Right cardiac atrium (tissue), 5 donors: ENCODE measurements around the gene KMT2C. TPM values are rescaled to one million over a fixed set of nuclear protein-coding genes. Genes with fewer than 3 reads are reported as not detected.
"Not testable (repeated sequence)": the region's sequence is repeated elsewhere in the genome, so short reads cannot be mapped to it uniquely, and the experiment has no call there.

ENCODE experiments used
- ATAC-seq, 2 donors: fragments of 200-7000 bp; cut with Tn5 transposase; one replicate each; pipeline versions ENCODE4 v1.8.0 to v1.9.1; 2020; ENCODE audit warnings: moderate library complexity in 2 of 2, mild to moderate bottlenecking in 1 of 2
- DNase-seq, 3 donors: peaks; one replicate each; pipeline ENCODE4 v3.0.0-alpha.2; 2020
- H3K27ac ChIP-seq: one replicate; pipeline ENCODE4 v1.5.1; 2013; ENCODE audit warnings: mild to moderate bottlenecking, low read length, control low read depth, moderate library complexity
- H3K27me3 ChIP-seq: one replicate; pipeline ENCODE4 v1.6.1; 2013; ENCODE audit not compliant: control insufficient read depth, insufficient read depth
- H3K4me1 ChIP-seq: one replicate; pipeline ENCODE4 v1.6.1; 2013; ENCODE audit warnings: low read length; ENCODE audit not compliant: control insufficient read depth, insufficient read depth
- H3K4me3 ChIP-seq: one replicate; pipeline ENCODE4 v1.5.1; 2013; ENCODE audit warnings: low read length, control low read depth
- H3K9me3 ChIP-seq: one replicate; pipeline ENCODE4 v1.6.1; 2013; ENCODE audit warnings: low read length; ENCODE audit not compliant: control insufficient read depth
- WGBS: extraction: QIAGEN DNeasy Blood & Tissue Kit; methylation state at CpG from one replicate; pipeline ENCODE4 v1.1.7; 2013; 5-methylcytosine and 5-hydroxymethylcytosine counted together
- intact Hi-C, 4 donors: fragments of 100-400 bp; cut with DNase I; formaldehyde crosslinking; loops; one replicate each; pipeline versions ENCODE4 v1.11.0 to v1.14.0; 2022 to 2023
- polyA plus RNA-seq: library from polyadenylated mRNA; stranded (reverse); fragments of 200-250 nt; gene quantifications from one replicate; pipeline ENCODE4 v1.2.3, GENCODE V29; 2013
- total RNA-seq, 4 donors: library from RNA; stranded (reverse); fragmentation: NEBNext Ultra II Directional; extraction: Animal tissue kit (Norgen Biotek cat#: 25700); gene quantifications; one replicate each; pipeline ENCODE4 v1.2.1, GENCODE V29; 2021
- donor health status: healthy with polysubstance abuse.
- donor health status: DM: no; HTN: yes; CAD: no.
- donor health status: DM: no; HTN: no; CAD: no.
- donor health status: DM: no; HTN: yes; CAD: no; lungs with severe emphysema.
- donor health status: DM: yes; HTN: yes; CAD: no.

KMT2C gene
- total and polyA plus RNA-seq, 5 donors: 10.9 to 52.6 (median 49.9) TPM

- Histone ChIP-seq H3K27ac (no peak overlapping the region), H3K4me3 (no peak overlapping the region), H3K9me3 (no peaks in the 10 kb centered on the region), H3K4me1 (no peaks in the 10 kb centered on the region), H3K27me3 (no peaks in the 10 kb centered on the region)
- ATAC-seq (no peak), DNase-seq (no peak)
- intact Hi-C loops: no loop called here
- WGBS: 95% methylated on average over 9 of the region's 9 CpGs
Measured at GRCh38 chr7:152467225-152467624, 31.4 kb upstream of the KMT2C start.

GRCh38 chr7:152465119-152465387 is 29.2 kb upstream of the KMT2C start:
- Histone ChIP-seq H3K27me3 (no peaks in the 10 kb centered on the region), H3K27ac (no peak overlapping the region), H3K4me1 (no peaks in the 10 kb centered on the region), H3K4me3 (peak overlapping the region; percentile 71), H3K9me3 (no peaks in the 10 kb centered on the region)
- intact Hi-C loops: no loop called here
- 22% methylated on average over 4 of the region's 4 CpGs for WGBS
- DNase-seq (no peak), ATAC-seq (no peak)

GRCh38 chr7:152464312-152465118 is 28.7 kb upstream of the KMT2C start:
- WGBS: under 1% methylated on average over 91 of the region's 91 CpGs
- ATAC-seq: peak; percentile 65 to 70
- H3K4me3 ChIP-seq: peak overlapping the region; percentile 71
- H3K9me3 ChIP-seq: no peaks in the 10 kb centered on the region
- intact Hi-C loops: loop anchor here in 1 of 4 donors (5.0 kb wide), 1 partner anchor 213 kb away; the partner anchor contains the start of gene XRCC2
- no peaks in the 10 kb centered on the region for H3K27me3 ChIP-seq
- peak; percentile 81 to 93 (median 92) for DNase-seq
- H3K27ac ChIP-seq: peak overlapping the region; percentile 95
- no peaks in the 10 kb centered on the region for H3K4me1 ChIP-seq

- Histone ChIP-seq H3K9me3 (no peaks in the 10 kb centered on the region), H3K4me1 (no peaks in the 10 kb centered on the region), H3K4me3 (peak overlapping the region; percentile 78), H3K27me3 (no peaks in the 10 kb centered on the region), H3K27ac (peak overlapping the region; percentile 95)
- DNase-seq (peak; percentile 100), ATAC-seq (peak; percentile 97 to 98)
- intact Hi-C loops: loop anchor here in 1 of 4 donors (5.0 kb wide), 1 partner anchor 213 kb away; the partner anchor contains the start of gene XRCC2
- whole genome bisulfite sequencing: under 1% methylated on average over 71 of the region's 71 CpGs
Measured at GRCh38 chr7:152463709-152464311, 28.0 kb upstream of the KMT2C start.

- WGBS: 1% methylated on average over 29 of the region's 29 CpGs
Measured at GRCh38 chr7:152462995-152463708, 27.3 kb upstream of the KMT2C start.

GRCh38 chr7:152459724-152460251 is 24.0 kb upstream of the KMT2C start:
- no peak for ATAC-seq

More at GRCh38 chr7:152462995-152463708, 27.3 kb upstream of the KMT2C start:
- Histone ChIP-seq H3K27ac (peak overlapping the region; percentile 89), H3K27me3 (no peaks in the 10 kb centered on the region), H3K9me3 (no peaks in the 10 kb centered on the region), H3K4me1 (no peaks in the 10 kb centered on the region), H3K4me3 (peak overlapping the region; percentile 78)
- intact Hi-C loops: loop anchor here in 1 of 4 donors (5.0 kb wide), 1 partner anchor 214 kb away; the partner anchor contains the start of gene XRCC2
- ATAC-seq: peak; percentile 6 to 46
- no peak for DNase-seq

GRCh38 chr7:152451356-152451755 is 15.6 kb upstream of the KMT2C start:
- Histone ChIP-seq H3K4me3 (no peak overlapping the region), H3K27me3 (no peaks in the 10 kb centered on the region), H3K9me3 (no peaks in the 10 kb centered on the region), H3K27ac (no peak overlapping the region), H3K4me1 (no peaks in the 10 kb centered on the region)
- intact Hi-C loops: no loop called here
- WGBS: 50% methylated on average over 5 of the region's 5 CpGs
- ATAC-seq (no peak), DNase-seq (no peak)

More at GRCh38 chr7:152459724-152460251, 24.0 kb upstream of the KMT2C start:
- Histone ChIP-seq H3K27me3 (no peaks in the 10 kb centered on the region), H3K27ac (no peak overlapping the region), H3K4me1 (no peaks in the 10 kb centered on the region), H3K4me3 (no peak overlapping the region), H3K9me3 (no peaks in the 10 kb centered on the region)
- intact Hi-C loops: loop anchor here in 1 of 4 donors (5.0 kb wide), 1 partner anchor 218 kb away; the partner anchor contains the start of gene XRCC2
- peak in 2 of 3 donors; percentile 53 to 59 for DNase-seq
- WGBS: 67% methylated on average over 5 of the region's 5 CpGs

- H3K27me3 ChIP-seq, H3K4me3 ChIP-seq, H3K4me1 ChIP-seq, H3K9me3 ChIP-seq, ATAC-seq, intact Hi-C loops, H3K27ac ChIP-seq: not testable (repeated sequence)
- peak in 1 of 3 donors; percentile 43 for DNase-seq
- WGBS: 88% methylated on average over 19 of the region's 19 CpGs
Measured at GRCh38 chr7:152445386-152446008, 9.7 kb upstream of the KMT2C start.

GRCh38 chr7:152443586-152443985 is 7.8 kb upstream of the KMT2C start:
- intact Hi-C loops: no loop called here
- 76% methylated on average over 6 of the region's 6 CpGs for WGBS
- no peak for ATAC-seq

GRCh38 chr7:152442330-152442835 is 6.6 kb upstream of the KMT2C start:
- Histone ChIP-seq H3K9me3 (no peaks in the 10 kb centered on the region), H3K4me1 (no peaks in the 10 kb centered on the region), H3K4me3 (no peak overlapping the region), H3K27me3 (no peaks in the 10 kb centered on the region), H3K27ac (no peak overlapping the region)
- no peak for ATAC-seq
- WGBS: 97% methylated on average over 7 of the region's 7 CpGs
- DNase-seq: no peak
- intact Hi-C loops: no loop called here

More at GRCh38 chr7:152443586-152443985, 7.8 kb upstream of the KMT2C start:
- no peak overlapping the region for H3K4me3 ChIP-seq
- H3K27me3 ChIP-seq: no peaks in the 10 kb centered on the region
- no peaks in the 10 kb centered on the region for H3K4me1 ChIP-seq
- no peaks in the 10 kb centered on the region for H3K9me3 ChIP-seq
- H3K27ac ChIP-seq: no peak overlapping the region
- no peak for DNase-seq
